A549 (cell line): ENCODE results near the gene GMIP. TPM values are rescaled to one million over a fixed set of nuclear protein-coding genes. Genes with fewer than 3 reads are reported as not detected.

ENCODE experiments used
- ATAC-seq, 2 experiments: fragments of 200-7000 bp in 1 of 2; fragments of >200 bp in 1 of 2; cut with Nextera tagmentation in 1 of 2; cut with Tn5 transposase in 1 of 2; 3 replicates each; pipeline versions ENCODE4 v1.8.0 to v1.9.1; 2018 to 2020; ENCODE audit warnings: mild to moderate bottlenecking in 1 of 2, moderate library complexity in 1 of 2
- CTCF ChIA-PET: fragments of 300-600 bp; sonication (Branson Sonifier 250); formaldehyde crosslinking; extraction: SDS; loops from one replicate; lab custom pipeline; 2021; ENCODE audit warnings: antibody characterized with exemption, inconsistent platforms; lab: Yijun Ruan, JAX
- POLR2A ChIA-PET: fragments of 350-600 bp; formaldehyde crosslinking; extraction: SDS; loops from one replicate; lab custom pipeline; 2021; ENCODE audit warnings: antibody characterized with exemption, inconsistent platforms; lab: Yijun Ruan, JAX
- DNase-seq, 2 experiments: peaks; one replicate each; pipeline versions ENCODE4 v3.0.0 to v3.0.0-alpha.2; 2011 to 2016; ENCODE audit warnings: low read depth in 1 of 2, low spot score in 1 of 2
- FAIRE-seq: peaks from 2 replicates; lab custom pipeline; 2011; peaks lifted over from hg19 to GRCh38; lab: Jason Lieb, UNC
- H3K27ac ChIP-seq, 2 experiments: fragments of >200 bp; sonication (Bioruptor Twin); formaldehyde crosslinking; 3 replicates each; pipeline ENCODE4 v1.5.1; 2016 to 2017
- H3K4me1 ChIP-seq: fragments of >200 bp; sonication (Bioruptor Twin); formaldehyde crosslinking; 3 replicates; pipeline ENCODE4 v1.6.1; 2016
- H3K4me2 ChIP-seq: fragments of >200 bp; sonication (Bioruptor Twin); formaldehyde crosslinking; 3 replicates; pipeline ENCODE4 v1.6.1; 2016
- H3K4me3 ChIP-seq: fragments of >200 bp; sonication (Bioruptor Twin); formaldehyde crosslinking; 3 replicates; pipeline ENCODE4 v1.5.1; 2016
- H3K9me3 ChIP-seq: fragments of >200 bp; sonication (Bioruptor Twin); formaldehyde crosslinking; 3 replicates; pipeline ENCODE4 v1.6.1; 2016
- CHD2 ChIP-seq: fragments of 150-350 bp; IDR thresholded peaks from 2 replicates; pipeline ENCODE4 v1.6.1; 2014; ENCODE audit warnings: low read length; ENCODE audit not compliant: partially characterized antibody
- EHF ChIP-seq: fragments of 250-450 bp; sonication (Bioruptor Pico); IDR thresholded peaks from 2 replicates; pipeline ENCODE4 v1.5.0; 2020; ENCODE audit warnings: mild to moderate bottlenecking
- EHMT2 ChIP-seq: fragments of 200-600 bp; sonication (generic); IDR thresholded peaks from 2 replicates; pipeline ENCODE4 v1.6.1; 2016; ENCODE audit warnings: antibody characterized with exemption, low read depth, mild to moderate bottlenecking, moderate library complexity
- FOSB ChIP-seq: fragments of 250-450 bp; sonication (Bioruptor Pico); IDR thresholded peaks from 2 replicates; pipeline ENCODE4 v1.5.0; 2020; ENCODE audit warnings: mild to moderate bottlenecking, moderate library complexity
- FOSL2 ChIP-seq, 2 experiments: fragments of 450-650 bp in 1 of 2; fragments of >200 bp in 1 of 2; sonication (Bioruptor Twin) in 1 of 2; formaldehyde crosslinking; IDR thresholded peaks; 2 replicates each; pipeline versions ENCODE4 v1.5.0 to v1.6.1; 2016 to 2020; ENCODE audit warnings: mild to moderate bottlenecking in 1 of 2, moderate library complexity in 1 of 2
- FOXS1 ChIP-seq: fragments of 250-450 bp; sonication (Bioruptor Pico); IDR thresholded peaks from 2 replicates; pipeline ENCODE4 v1.5.0; 2020; ENCODE audit warnings: mild to moderate bottlenecking, moderate library complexity
- HEYL ChIP-seq: fragments of 250-450 bp; sonication (Bioruptor Pico); IDR thresholded peaks from 2 replicates; pipeline ENCODE4 v1.8.0; 2021; ENCODE audit warnings: mild to moderate bottlenecking, moderate library complexity
- HOXB5 ChIP-seq: fragments of 250-450 bp; sonication (Bioruptor Pico); IDR thresholded peaks from 2 replicates; pipeline ENCODE4 v1.5.0; 2020; ENCODE audit warnings: mild to moderate bottlenecking, moderate library complexity
- JUN ChIP-seq, 2 experiments: fragments of >200 bp; sonication (Bioruptor Twin); formaldehyde crosslinking; IDR thresholded peaks; 2 replicates in 1 of 2; 3 replicates in 1 of 2; pipeline ENCODE4 v1.6.1; 2016 to 2017
- MAFK ChIP-seq: fragments of 450-650 bp; IDR thresholded peaks from 2 replicates; pipeline ENCODE4 v1.6.1; 2014; ENCODE audit not compliant: partially characterized antibody
- MAX ChIP-seq: IDR thresholded peaks from 2 replicates; pipeline ENCODE4 v1.6.1; 2012
- MAZ ChIP-seq: fragments of 150-350 bp; IDR thresholded peaks from 2 replicates; pipeline ENCODE4 v1.6.1; 2014; ENCODE audit warnings: antibody characterized with exemption, low read depth, low read length, borderline replicate concordance
- NPAS2 ChIP-seq: fragments of 250-450 bp; sonication (Bioruptor Pico); IDR thresholded peaks from 2 replicates; pipeline ENCODE4 v1.8.0; 2022; ENCODE audit warnings: mild to moderate bottlenecking, moderate library complexity, borderline replicate concordance
- PHF8 ChIP-seq: fragments of 200-600 bp; sonication (generic); IDR thresholded peaks from 2 replicates; pipeline ENCODE4 v1.6.1; 2016; ENCODE audit warnings: low read depth, mild to moderate bottlenecking, antibody characterized with exemption, moderate library complexity, borderline replicate concordance
- POLR2A ChIP-seq: IDR thresholded peaks from 2 replicates; pipeline ENCODE4 v1.6.1; 2012; ENCODE audit warnings: mild to moderate bottlenecking, low read length
- RAD21 ChIP-seq, 2 experiments: fragments of >200 bp in 1 of 2; sonication (Bioruptor Twin) in 1 of 2; formaldehyde crosslinking in 1 of 2; IDR thresholded peaks in 1 of 2; conservative IDR thresholded peaks in 1 of 2; 2 replicates in 1 of 2; 3 replicates in 1 of 2; pipeline ENCODE4 v1.6.1; 2012 to 2018; ENCODE audit warnings: inconsistent platforms in 1 of 2
- RARB ChIP-seq: fragments of 250-450 bp; sonication (Bioruptor Pico); IDR thresholded peaks from 2 replicates; pipeline ENCODE4 v1.8.0; 2021; ENCODE audit warnings: mild to moderate bottlenecking, moderate library complexity
- RCOR1 ChIP-seq: fragments of 150-350 bp; IDR thresholded peaks from 2 replicates; pipeline ENCODE4 v1.6.1; 2014; ENCODE audit warnings: antibody characterized with exemption, low read length, low read depth
- REST ChIP-seq: fragments of 200-600 bp; sonication (generic); IDR thresholded peaks from 2 replicates; pipeline ENCODE4 v1.6.1; 2016; ENCODE audit warnings: antibody characterized with exemption, mild to moderate bottlenecking, moderate library complexity
- RNF2 ChIP-seq: fragments of 200-600 bp; sonication (generic); IDR thresholded peaks from 2 replicates; pipeline ENCODE4 v1.6.1; 2016; ENCODE audit warnings: low read depth, mild to moderate bottlenecking, antibody characterized with exemption, moderate library complexity, borderline replicate concordance
- SMC3 ChIP-seq: fragments of >200 bp; sonication (Bioruptor Twin); formaldehyde crosslinking; IDR thresholded peaks from 3 replicates; pipeline ENCODE4 v1.6.1; 2018; ENCODE audit warnings: inconsistent platforms
- TFCP2L1 ChIP-seq: fragments of 250-450 bp; sonication (Bioruptor Pico); IDR thresholded peaks from 2 replicates; pipeline ENCODE4 v1.5.0; 2021; ENCODE audit warnings: mild to moderate bottlenecking
- ZNF302 ChIP-seq: fragments of 250-450 bp; sonication (Bioruptor Pico); IDR thresholded peaks from 2 replicates; pipeline ENCODE4 v1.9.0; 2021; ENCODE audit warnings: inconsistent platforms, mild to moderate bottlenecking, moderate library complexity
- ZSCAN20 ChIP-seq: fragments of 250-450 bp; sonication (Bioruptor Pico); IDR thresholded peaks from 2 replicates; pipeline ENCODE4 v1.8.0; 2022; ENCODE audit warnings: mild to moderate bottlenecking, moderate library complexity
- WGBS: methylation state at CpG from one replicate; pipeline ENCODE4 v1.1.6; 2017; ENCODE audit errors: missing lambda C conversion rate; 5-methylcytosine and 5-hydroxymethylcytosine counted together
- polyA minus RNA-seq: library from RNA; depleted of rRNA, polyadenylated mRNA; stranded (reverse); fragments of >200 nt; gene quantifications from 2 replicates; pipeline ENCODE4 v1.2.3, GENCODE V29; 2011; rRNA and poly(A)+ RNA removed
- polyA plus RNA-seq, 4 experiments: library from polyadenylated mRNA; depleted of rRNA in 3 of 4; stranded (reverse); fragments of >200 nt; fragmentation: RNase III in 1 of 4; extraction: RNeasy Plus Mini Kit Qiagen cat#74134 plus additional on column Dnase treatment in 1 of 4; gene quantifications; 2 replicates in 3 of 4; 3 replicates in 1 of 4; pipeline ENCODE4 v1.2.3, GENCODE V29; 2011 to 2017
- TF ChIP-seq, protein P1 (sequence below): fragments of 450-650 bp; IDR thresholded peaks from 2 replicates; pipeline ENCODE4 v1.6.1; 2014; ENCODE audit warnings: antibody characterized with exemption
- TF ChIP-seq, protein P2 (sequence below): fragments of >200 bp; sonication (Bioruptor Twin); formaldehyde crosslinking; IDR thresholded peaks from 3 replicates; pipeline ENCODE4 v1.5.1; 2016
- TF ChIP-seq, protein P3 (sequence below): fragments of >200 bp; sonication (Bioruptor Twin); formaldehyde crosslinking; IDR thresholded peaks from 2 replicates; pipeline ENCODE4 v1.6.1; 2016
- TF ChIP-seq, protein P4 (sequence below): IDR thresholded peaks from 2 replicates; pipeline ENCODE4 v1.6.1; 2012

GMIP gene
- 1.4 and 1.5 TPM in 2 replicates for polyA plus RNA-seq (2011; rRNA removed)
- 2.1 and 2.7 TPM in 2 replicates for polyA plus RNA-seq (2012; cell fraction: cytosol; rRNA removed)
- polyA plus RNA-seq (2012; cell fraction: nucleus; rRNA removed): 8.5 and 9.7 TPM in 2 replicates
- polyA plus RNA-seq (2017; fragmentation: RNase III; extraction: RNeasy Plus Mini Kit Qiagen cat#74134 plus additional on column Dnase treatment): 4.1 to 5.1 TPM (median 4.3 TPM) in 3 replicates
- polyA minus RNA-seq: 1.7 and 2.2 TPM in 2 replicates

DNA sequence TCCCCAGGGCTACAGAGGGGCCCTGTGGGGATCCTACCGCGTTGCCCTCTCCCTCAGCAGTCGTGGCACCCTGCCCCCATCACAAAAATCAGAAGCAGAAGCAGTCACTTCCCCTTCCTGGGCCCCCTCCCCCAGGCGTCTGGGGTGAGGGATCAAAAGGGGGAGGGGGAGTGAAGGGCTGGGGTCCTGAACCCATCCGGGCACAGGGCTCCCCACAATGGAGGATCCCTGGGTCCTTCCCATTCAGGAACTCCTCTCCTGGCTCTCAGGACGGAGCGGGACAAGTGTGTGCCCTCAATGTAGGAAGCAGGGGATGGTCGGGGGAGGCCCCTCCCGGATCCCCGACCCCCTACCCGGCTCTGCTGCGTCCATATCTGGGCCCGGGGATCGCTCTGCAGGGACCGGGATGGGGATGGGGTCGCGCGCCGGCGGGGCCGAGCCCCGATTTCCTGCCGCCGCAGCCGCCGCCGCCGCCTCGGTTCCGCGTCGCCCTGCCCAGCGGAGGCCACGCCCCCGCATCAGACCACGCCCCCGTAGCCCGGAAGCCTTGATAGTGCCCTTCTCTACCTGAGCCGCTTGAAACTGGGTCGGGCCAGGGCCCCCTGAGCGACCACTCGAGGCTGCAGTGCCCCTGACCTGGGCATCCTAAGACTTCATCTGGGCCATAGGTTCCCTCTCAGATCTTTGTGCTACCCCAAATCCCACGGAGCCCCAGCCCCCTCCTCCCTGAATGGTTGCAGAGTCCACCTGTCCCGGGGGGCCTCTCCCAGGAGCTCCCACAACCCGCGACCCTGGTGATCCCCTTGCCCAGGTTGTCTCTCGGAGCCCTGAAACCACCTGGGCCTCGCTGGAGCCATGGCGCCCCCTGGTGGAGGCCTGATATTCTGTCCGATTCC lies at the start of gene GMIP:
Gene GMIP (minus strand): TSS at position 500 of the 896 bp plus-strand sequence. CDS start 128 bp downstream, at position 372.
- H3K4me1 ChIP-seq: 0 out of 3 replicates have a peak, but pooled peaks cover 3% of the 10 kb centered on the region
- peak within 1 kb of the TSS; percentile 67 to 93 for H3K27ac ChIP-seq
- DNase-seq (peak; percentile 44 to 55), ATAC-seq (peak; percentile 80 to 87), FAIRE-seq (no peak)
- 0% methylated on average over 2 of the region's 50 CpGs for WGBS
- no peaks in the 10 kb centered on the region for H3K9me3 ChIP-seq
- TF ChIP-seq ZNF302 (CRISPR knock-in tag) (no peak), RNF2 (no peak), MAFK (no peak), ZSCAN20 (CRISPR knock-in tag) (no peak), REST (no peak), RAD21 (conservative IDR thresholded peaks at IDR 0.05 in 1 of 2, IDR thresholded peaks at IDR 0.05 in 1 of 2) (peak; percentile 73), EHMT2 (no peak), SMC3 (peak; percentile 62), JUN (IDR thresholded peaks at IDR 0.05) (no peak), POLR2A (peak; percentile 47), EHF (no peak), MAZ (no peak), FOSB (CRISPR knock-in tag) (no peak), NPAS2 (no peak), RARB (CRISPR knock-in tag) (no peak), CHD2 (no peak), MAX (no peak), FOXS1 (CRISPR knock-in tag) (no peak), PHF8 (peak; percentile 28; the same call in 1 of the 2 replicates), HOXB5 (CRISPR knock-in tag) (no peak), TFCP2L1 (CRISPR knock-in tag) (no peak), RCOR1 (no peak), FOSL2 (IDR thresholded peaks at IDR 0.05) (no peak), FOSL2 (CRISPR knock-in tag; IDR thresholded peaks at IDR 0.05) (no peak), HEYL (CRISPR knock-in tag) (no peak)
- TF ChIP-seq, protein P1, sequence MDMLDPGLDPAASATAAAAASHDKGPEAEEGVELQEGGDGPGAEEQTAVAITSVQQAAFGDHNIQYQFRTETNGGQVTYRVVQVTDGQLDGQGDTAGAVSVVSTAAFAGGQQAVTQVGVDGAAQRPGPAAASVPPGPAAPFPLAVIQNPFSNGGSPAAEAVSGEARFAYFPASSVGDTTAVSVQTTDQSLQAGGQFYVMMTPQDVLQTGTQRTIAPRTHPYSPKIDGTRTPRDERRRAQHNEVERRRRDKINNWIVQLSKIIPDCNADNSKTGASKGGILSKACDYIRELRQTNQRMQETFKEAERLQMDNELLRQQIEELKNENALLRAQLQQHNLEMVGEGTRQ: no peak
- TF ChIP-seq, protein P2, sequence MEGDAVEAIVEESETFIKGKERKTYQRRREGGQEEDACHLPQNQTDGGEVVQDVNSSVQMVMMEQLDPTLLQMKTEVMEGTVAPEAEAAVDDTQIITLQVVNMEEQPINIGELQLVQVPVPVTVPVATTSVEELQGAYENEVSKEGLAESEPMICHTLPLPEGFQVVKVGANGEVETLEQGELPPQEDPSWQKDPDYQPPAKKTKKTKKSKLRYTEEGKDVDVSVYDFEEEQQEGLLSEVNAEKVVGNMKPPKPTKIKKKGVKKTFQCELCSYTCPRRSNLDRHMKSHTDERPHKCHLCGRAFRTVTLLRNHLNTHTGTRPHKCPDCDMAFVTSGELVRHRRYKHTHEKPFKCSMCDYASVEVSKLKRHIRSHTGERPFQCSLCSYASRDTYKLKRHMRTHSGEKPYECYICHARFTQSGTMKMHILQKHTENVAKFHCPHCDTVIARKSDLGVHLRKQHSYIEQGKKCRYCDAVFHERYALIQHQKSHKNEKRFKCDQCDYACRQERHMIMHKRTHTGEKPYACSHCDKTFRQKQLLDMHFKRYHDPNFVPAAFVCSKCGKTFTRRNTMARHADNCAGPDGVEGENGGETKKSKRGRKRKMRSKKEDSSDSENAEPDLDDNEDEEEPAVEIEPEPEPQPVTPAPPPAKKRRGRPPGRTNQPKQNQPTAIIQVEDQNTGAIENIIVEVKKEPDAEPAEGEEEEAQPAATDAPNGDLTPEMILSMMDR: peak; percentile 70
- TF ChIP-seq, protein P3, sequence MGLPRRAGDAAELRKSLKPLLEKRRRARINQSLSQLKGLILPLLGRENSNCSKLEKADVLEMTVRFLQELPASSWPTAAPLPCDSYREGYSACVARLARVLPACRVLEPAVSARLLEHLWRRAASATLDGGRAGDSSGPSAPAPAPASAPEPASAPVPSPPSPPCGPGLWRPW: no peak
- TF ChIP-seq, protein P4, sequence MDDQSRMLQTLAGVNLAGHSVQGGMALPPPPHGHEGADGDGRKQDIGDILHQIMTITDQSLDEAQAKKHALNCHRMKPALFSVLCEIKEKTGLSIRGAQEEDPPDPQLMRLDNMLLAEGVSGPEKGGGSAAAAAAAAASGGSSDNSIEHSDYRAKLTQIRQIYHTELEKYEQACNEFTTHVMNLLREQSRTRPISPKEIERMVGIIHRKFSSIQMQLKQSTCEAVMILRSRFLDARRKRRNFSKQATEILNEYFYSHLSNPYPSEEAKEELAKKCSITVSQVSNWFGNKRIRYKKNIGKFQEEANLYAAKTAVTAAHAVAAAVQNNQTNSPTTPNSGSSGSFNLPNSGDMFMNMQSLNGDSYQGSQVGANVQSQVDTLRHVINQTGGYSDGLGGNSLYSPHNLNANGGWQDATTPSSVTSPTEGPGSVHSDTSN: no peak
- peak within 1 kb of the TSS; percentile 62 for H3K4me3 ChIP-seq
- H3K4me2 ChIP-seq: peak within 1 kb of the TSS; percentile 97
- POLR2A ChIA-PET: no interaction called here
- CTCF ChIA-PET: interaction anchor here (0.6 to 2.8 kb wide), 22 partner anchors 9 to 237 kb away, joined by 3 to 28 read pairs (median 6); partner anchors contain the start of genes LPAR2, NDUFA13 and YJEFN3
